ENCODE results near the gene TUBGCP3. TPM values are rescaled to one million over a fixed set of nuclear protein-coding genes. Genes with fewer than 3 reads are reported as not detected.
A peak's percentile ranks its signal among the peaks of the same experiment; 100 is the strongest.

Gene TUBGCP3
- total and polyA plus RNA-seq, 9 of the 15 experiments (the other 6 are each of a cell fraction or from before 2014, with no cell fraction given), result 3.0 to 24.8 (median 15.2) TPM

DNA sequence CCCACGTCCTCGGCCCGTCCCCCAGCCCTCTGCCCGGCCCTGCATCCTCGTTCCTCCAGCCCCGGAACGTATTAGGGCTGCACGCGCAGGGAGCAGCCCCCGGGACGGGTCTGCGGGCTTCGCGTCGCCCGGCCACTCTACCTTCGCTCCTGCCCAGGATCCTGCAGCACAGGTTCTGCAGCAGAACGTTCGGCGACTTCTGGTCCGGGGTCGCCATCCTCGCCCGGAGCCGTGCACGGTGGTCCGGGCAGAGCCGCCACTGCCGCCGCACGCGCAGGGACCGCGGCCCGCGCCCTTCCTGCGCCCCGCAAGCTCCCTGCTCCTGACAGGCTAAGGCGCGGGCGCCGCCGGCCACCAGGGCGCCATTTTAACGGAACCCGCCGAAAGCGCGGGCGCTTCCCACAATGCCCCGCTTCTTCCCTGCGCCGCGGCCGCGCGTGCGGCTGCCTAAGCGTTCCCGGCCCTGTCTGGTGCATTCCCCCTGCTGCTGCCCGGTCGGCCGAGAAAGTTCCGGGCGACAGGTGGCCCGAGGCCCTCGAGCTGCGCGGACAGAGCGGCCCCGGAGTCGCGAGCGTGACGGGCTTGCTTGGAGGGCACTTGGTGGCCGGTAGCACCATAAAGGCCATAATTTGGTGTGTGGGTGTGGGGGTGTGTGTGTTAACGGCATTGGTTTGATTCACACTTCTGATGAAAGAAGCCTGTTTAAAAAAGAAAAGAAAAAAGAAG is at the start of gene TUBGCP3 (continued):
- TF ChIP-seq, protein P1, sequence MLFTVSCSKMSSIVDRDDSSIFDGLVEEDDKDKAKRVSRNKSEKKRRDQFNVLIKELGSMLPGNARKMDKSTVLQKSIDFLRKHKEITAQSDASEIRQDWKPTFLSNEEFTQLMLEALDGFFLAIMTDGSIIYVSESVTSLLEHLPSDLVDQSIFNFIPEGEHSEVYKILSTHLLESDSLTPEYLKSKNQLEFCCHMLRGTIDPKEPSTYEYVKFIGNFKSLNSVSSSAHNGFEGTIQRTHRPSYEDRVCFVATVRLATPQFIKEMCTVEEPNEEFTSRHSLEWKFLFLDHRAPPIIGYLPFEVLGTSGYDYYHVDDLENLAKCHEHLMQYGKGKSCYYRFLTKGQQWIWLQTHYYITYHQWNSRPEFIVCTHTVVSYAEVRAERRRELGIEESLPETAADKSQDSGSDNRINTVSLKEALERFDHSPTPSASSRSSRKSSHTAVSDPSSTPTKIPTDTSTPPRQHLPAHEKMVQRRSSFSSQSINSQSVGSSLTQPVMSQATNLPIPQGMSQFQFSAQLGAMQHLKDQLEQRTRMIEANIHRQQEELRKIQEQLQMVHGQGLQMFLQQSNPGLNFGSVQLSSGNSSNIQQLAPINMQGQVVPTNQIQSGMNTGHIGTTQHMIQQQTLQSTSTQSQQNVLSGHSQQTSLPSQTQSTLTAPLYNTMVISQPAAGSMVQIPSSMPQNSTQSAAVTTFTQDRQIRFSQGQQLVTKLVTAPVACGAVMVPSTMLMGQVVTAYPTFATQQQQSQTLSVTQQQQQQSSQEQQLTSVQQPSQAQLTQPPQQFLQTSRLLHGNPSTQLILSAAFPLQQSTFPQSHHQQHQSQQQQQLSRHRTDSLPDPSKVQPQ (CRISPR knock-in tag; IDR thresholded peaks at IDR 0.05; ENCODE audit: borderline replicate concordance), result no peak
- TF ChIP-seq BHLHE40 (IDR thresholded peaks at IDR 0.05; ENCODE audit: low read length) (peak; percentile 79), DNMT1 (IDR thresholded peaks at IDR 0.05) (no peak), PHB (CRISPR knock-in tag; IDR thresholded peaks at IDR 0.05) (peak; percentile 3; the same call in 1 of the 2 replicates), ZNF707 (CRISPR knock-in tag; conservative IDR thresholded peaks at IDR 0.05) (no peak), SNAPC5 (CRISPR knock-in tag; IDR thresholded peaks at IDR 0.05) (no peak), AFF1 (IDR thresholded peaks at IDR 0.05; ENCODE audit: low read depth in 1 of 2, partially characterized antibody in 2 of 2) (no peak), ELK3 (CRISPR knock-in tag; IDR thresholded peaks at IDR 0.05) (no peak), HOXB6 (CRISPR knock-in tag; IDR thresholded peaks at IDR 0.05; ENCODE audit: borderline replicate concordance) (no peak)
- TF ChIP-seq, protein P2, sequence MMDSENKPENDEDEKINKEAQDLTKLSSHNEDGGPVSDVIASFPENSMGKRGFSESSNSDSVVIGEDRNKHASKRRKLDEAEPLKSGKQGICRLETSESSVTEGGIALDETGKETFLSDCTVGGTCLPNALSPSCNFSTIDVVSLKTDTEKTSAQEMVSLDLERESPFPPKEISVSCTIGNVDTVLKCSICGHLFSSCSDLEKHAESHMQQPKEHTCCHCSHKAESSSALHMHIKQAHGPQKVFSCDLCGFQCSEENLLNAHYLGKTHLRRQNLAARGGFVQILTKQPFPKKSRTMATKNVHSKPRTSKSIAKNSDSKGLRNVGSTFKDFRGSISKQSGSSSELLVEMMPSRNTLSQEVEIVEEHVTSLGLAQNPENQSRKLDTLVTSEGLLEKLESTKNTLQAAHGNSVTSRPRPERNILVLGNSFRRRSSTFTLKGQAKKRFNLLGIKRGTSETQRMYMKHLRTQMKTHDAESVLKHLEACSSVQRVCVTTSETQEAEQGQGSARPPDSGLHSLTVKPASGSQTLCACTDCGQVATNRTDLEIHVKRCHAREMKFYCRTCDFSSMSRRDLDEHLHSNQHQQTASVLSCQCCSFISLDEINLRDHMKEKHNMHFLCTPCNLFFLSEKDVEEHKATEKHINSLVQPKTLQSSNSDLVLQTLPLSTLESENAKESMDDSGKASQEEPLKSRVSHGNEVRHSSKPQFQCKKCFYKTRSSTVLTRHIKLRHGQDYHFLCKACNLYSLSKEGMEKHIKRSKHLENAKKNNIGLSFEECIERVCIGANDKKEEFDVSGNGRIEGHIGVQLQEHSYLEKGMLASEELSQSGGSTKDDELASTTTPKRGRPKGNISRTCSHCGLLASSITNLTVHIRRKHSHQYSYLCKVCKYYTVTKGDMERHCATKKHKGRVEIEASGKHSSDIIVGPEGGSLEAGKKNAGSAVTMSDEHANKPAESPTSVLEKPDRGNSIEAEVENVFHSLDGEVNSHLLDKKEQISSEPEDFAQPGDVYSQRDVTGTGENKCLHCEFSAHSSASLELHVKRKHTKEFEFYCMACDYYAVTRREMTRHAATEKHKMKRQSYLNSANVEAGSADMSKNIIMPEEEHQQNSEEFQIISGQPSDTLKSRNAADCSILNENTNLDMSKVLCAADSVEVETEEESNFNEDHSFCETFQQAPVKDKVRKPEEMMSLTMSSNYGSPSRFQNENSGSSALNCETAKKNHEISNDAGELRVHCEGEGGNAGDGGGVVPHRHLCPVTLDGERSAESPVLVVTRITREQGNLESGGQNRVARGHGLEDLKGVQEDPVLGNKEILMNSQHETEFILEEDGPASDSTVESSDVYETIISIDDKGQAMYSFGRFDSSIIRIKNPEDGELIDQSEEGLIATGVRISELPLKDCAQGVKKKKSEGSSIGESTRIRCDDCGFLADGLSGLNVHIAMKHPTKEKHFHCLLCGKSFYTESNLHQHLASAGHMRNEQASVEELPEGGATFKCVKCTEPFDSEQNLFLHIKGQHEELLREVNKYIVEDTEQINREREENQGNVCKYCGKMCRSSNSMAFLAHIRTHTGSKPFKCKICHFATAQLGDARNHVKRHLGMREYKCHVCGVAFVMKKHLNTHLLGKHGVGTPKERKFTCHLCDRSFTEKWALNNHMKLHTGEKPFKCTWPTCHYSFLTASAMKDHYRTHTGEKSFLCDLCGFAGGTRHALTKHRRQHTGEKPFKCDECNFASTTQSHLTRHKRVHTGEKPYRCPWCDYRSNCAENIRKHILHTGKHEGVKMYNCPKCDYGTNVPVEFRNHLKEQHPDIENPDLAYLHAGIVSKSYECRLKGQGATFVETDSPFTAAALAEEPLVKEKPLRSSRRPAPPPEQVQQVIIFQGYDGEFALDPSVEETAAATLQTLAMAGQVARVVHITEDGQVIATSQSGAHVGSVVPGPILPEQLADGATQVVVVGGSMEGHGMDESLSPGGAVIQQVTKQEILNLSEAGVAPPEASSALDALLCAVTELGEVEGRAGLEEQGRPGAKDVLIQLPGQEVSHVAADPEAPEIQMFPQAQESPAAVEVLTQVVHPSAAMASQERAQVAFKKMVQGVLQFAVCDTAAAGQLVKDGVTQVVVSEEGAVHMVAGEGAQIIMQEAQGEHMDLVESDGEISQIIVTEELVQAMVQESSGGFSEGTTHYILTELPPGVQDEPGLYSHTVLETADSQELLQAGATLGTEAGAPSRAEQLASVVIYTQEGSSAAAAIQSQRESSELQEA (IDR thresholded peaks at IDR 0.05; ENCODE audit: low read depth), result no peak
